Muscle of leg (tissue), 11 donors: ENCODE results near the gene TGFBR1. TPM values are rescaled to one million over a fixed set of nuclear protein-coding genes. Genes with fewer than 3 reads are reported as not detected.

ENCODE experiments used
- DNase-seq: peaks from one replicate; pipeline ENCODE4 v3.0.0; 2013
- H3K27ac ChIP-seq: one replicate; pipeline ENCODE4 v1.5.1; 2013; ENCODE audit warnings: mild to moderate bottlenecking, low read length, control low read depth
- H3K27me3 ChIP-seq: one replicate; pipeline ENCODE4 v1.6.1; 2013; ENCODE audit warnings: low read length; ENCODE audit not compliant: control insufficient read depth, insufficient read depth
- H3K36me3 ChIP-seq: one replicate; pipeline ENCODE4 v1.6.1; 2013; ENCODE audit warnings: low read length; ENCODE audit not compliant: control insufficient read depth, insufficient read depth
- H3K4me1 ChIP-seq: one replicate; pipeline ENCODE4 v1.6.1; 2013; ENCODE audit warnings: low read length; ENCODE audit not compliant: control insufficient read depth, insufficient read depth
- H3K4me3 ChIP-seq: one replicate; pipeline ENCODE4 v1.5.1; 2013; ENCODE audit warnings: low read length, control low read depth
- H3K9me3 ChIP-seq: replicated peaks from 2 replicates; pipeline ENCODE4 v1.6.1; 2013; ENCODE audit warnings: low read depth, low read length; ENCODE audit not compliant: control insufficient read depth
- WGBS: methylation state at CpG from one replicate; pipeline ENCODE4 v1.1.5; 2013; ENCODE audit warnings: missing lambda C conversion rate; ENCODE audit not compliant: insufficient coverage; 5-methylcytosine and 5-hydroxymethylcytosine counted together
- polyA plus RNA-seq, 8 donors: library from polyadenylated mRNA; unstranded; fragments of 120-200 nt; gene quantifications; one replicate each; pipeline versions ENCODE4 v1.2.1 to v1.2.3, GENCODE V29; 2013; ENCODE audit warnings: inconsistent platforms in 1 of 8, low replicate concordance in 1 of 8; ENCODE audit not compliant: insufficient read length in 8 of 8, insufficient read depth in 1 of 8
- total RNA-seq: library from RNA; stranded (reverse); fragments of 120-200 nt; gene quantifications from one replicate; pipeline ENCODE4 v1.2.4, GENCODE V29; 2013

The TGFBR1 gene
- total and polyA plus RNA-seq, 9 donors: 16.9 to 33.5 (median 26.3) TPM

- no peak overlapping the region for H3K27ac ChIP-seq
- H3K4me3 ChIP-seq: no peak overlapping the region
- H3K4me1 ChIP-seq: peaks cover 12% of the 10 kb centered on the region
- peaks cover 3% of the 10 kb centered on the region for H3K27me3 ChIP-seq
- no peaks in the 10 kb centered on the region for H3K36me3 ChIP-seq
- WGBS: 40% methylated on average over 1 of the region's 10 CpGs
- H3K9me3 ChIP-seq: no peaks in the 10 kb centered on the region
- no peak for DNase-seq
Measured at GRCh38 chr9:99173570-99174504, 68.9 kb downstream of the TGFBR1 start.

- no peaks in the 10 kb centered on the region for H3K36me3 ChIP-seq
- WGBS: 15% methylated on average over 4 of the region's 4 CpGs
- H3K4me3 ChIP-seq: no peak overlapping the region
- H3K27me3 ChIP-seq: no peaks in the 10 kb centered on the region
- no peaks in the 10 kb centered on the region for H3K9me3 ChIP-seq
- DNase-seq: no peak
- H3K4me1 ChIP-seq: peaks cover 15% of the 10 kb centered on the region
- no peak overlapping the region for H3K27ac ChIP-seq
Measured at GRCh38 chr9:99176527-99177013, 71.7 kb downstream of the TGFBR1 start.

GRCh38 chr9:99177576-99178366 lies 72.9 kb downstream of the TGFBR1 start:
- Histone ChIP-seq H3K27ac (no peak overlapping the region), H3K9me3 (no peaks in the 10 kb centered on the region), H3K27me3 (no peaks in the 10 kb centered on the region), H3K4me3 (no peak overlapping the region), H3K36me3 (no peaks in the 10 kb centered on the region), H3K4me1 (peaks cover 11% of the 10 kb centered on the region)
- DNase-seq: no peak
- 98% methylated on average over 4 of the region's 8 CpGs for WGBS

GRCh38 chr9:99178912-99179872 lies 74.3 kb downstream of the TGFBR1 start:
- Histone ChIP-seq H3K27ac (no peak overlapping the region), H3K27me3 (no peaks in the 10 kb centered on the region), H3K36me3 (no peaks in the 10 kb centered on the region), H3K9me3 (no peaks in the 10 kb centered on the region), H3K4me3 (no peak overlapping the region), H3K4me1 (peaks cover 21% of the 10 kb centered on the region)
- 67% methylated on average over 11 of the region's 17 CpGs for WGBS
- DNase-seq: no peak

- no CpG with 5 or more reads among the region's 1 CpG for WGBS
- H3K9me3 ChIP-seq: no peaks in the 10 kb centered on the region
Measured at GRCh38 chr9:99180199-99180598, 75.3 kb downstream of the TGFBR1 start.

GRCh38 chr9:99180662-99181061 lies 75.7 kb downstream of the TGFBR1 start:
- no peaks in the 10 kb centered on the region for H3K36me3 ChIP-seq
- H3K9me3 ChIP-seq: no peaks in the 10 kb centered on the region
- H3K27me3 ChIP-seq: no peaks in the 10 kb centered on the region
- no peak overlapping the region for H3K27ac ChIP-seq
- WGBS: 71% methylated on average over 6 of the region's 9 CpGs
- no peak overlapping the region for H3K4me3 ChIP-seq
- DNase-seq: no peak
- H3K4me1 ChIP-seq: peaks cover 30% of the 10 kb centered on the region

More at GRCh38 chr9:99180199-99180598, 75.3 kb downstream of the TGFBR1 start:
- Histone ChIP-seq H3K4me3 (no peak overlapping the region), H3K4me1 (peaks cover 30% of the 10 kb centered on the region), H3K27ac (no peak overlapping the region), H3K27me3 (no peaks in the 10 kb centered on the region), H3K36me3 (no peaks in the 10 kb centered on the region)
- DNase-seq: no peak

- Histone ChIP-seq H3K9me3 (no peaks in the 10 kb centered on the region), H3K36me3 (no peaks in the 10 kb centered on the region), H3K27ac (no peak overlapping the region), H3K4me3 (no peak overlapping the region), H3K27me3 (no peaks in the 10 kb centered on the region), H3K4me1 (peaks cover 30% of the 10 kb centered on the region)
- WGBS: 40% methylated on average over 1 of the region's 2 CpGs
- DNase-seq: no peak
Measured at GRCh38 chr9:99181206-99181605, 76.3 kb downstream of the TGFBR1 start.

GRCh38 chr9:99181621-99182020 lies 76.7 kb downstream of the TGFBR1 start:
- no CpG with 5 or more reads among the region's 4 CpGs for WGBS
- Histone ChIP-seq H3K27me3 (no peaks in the 10 kb centered on the region), H3K36me3 (no peaks in the 10 kb centered on the region), H3K4me1 (peaks cover 30% of the 10 kb centered on the region), H3K4me3 (no peak overlapping the region), H3K9me3 (no peaks in the 10 kb centered on the region), H3K27ac (no peak overlapping the region)
- DNase-seq: no peak

GRCh38 chr9:99182356-99182755 lies 77.4 kb downstream of the TGFBR1 start:
- no peak overlapping the region for H3K27ac ChIP-seq
- no peak overlapping the region for H3K4me3 ChIP-seq
- 76% methylated on average over 3 of the region's 3 CpGs for WGBS
- no peaks in the 10 kb centered on the region for H3K36me3 ChIP-seq
- DNase-seq: no peak
- no peaks in the 10 kb centered on the region for H3K9me3 ChIP-seq
- H3K27me3 ChIP-seq: no peaks in the 10 kb centered on the region
- H3K4me1 ChIP-seq: peaks cover 30% of the 10 kb centered on the region
